HG03280 (cell line): ENCODE data around the gene PMFBP1.

ENCODE experiments used
- ATAC-seq: cut with Tn5 transposase; IDR thresholded peaks from one replicate; pipeline ENCODE4 v1.9.1; 2021; ENCODE audit warnings: mild to moderate bottlenecking, moderate library complexity; ENCODE audit not compliant: unreplicated experiment

The PMFBP1 gene

DNA sequence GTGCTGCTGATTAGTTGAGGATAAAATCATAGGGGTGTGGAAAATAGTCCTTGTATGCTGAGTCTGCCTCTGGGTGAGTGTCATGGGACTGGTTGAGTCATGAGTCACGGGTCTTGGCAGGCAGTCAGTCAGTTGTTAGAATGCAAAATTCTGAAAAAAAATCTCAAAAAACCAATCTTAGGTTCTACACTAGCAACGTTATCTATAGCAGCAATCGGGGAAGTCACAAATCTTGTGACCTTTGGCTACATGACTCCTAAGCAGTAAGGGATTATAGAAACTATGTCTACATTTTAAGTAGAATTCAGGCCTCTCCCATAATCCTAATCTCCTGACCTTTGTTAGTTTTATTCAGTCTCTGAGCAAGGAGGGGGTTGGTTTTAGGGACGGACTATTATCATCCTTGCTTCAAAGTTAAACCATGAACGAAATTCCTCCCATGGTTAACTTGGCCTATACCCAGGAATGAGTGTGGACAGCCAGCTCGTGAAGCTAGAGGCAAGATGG, 18.0 kb upstream of the PMFBP1 start:
- no peak for ATAC-seq

DNA sequence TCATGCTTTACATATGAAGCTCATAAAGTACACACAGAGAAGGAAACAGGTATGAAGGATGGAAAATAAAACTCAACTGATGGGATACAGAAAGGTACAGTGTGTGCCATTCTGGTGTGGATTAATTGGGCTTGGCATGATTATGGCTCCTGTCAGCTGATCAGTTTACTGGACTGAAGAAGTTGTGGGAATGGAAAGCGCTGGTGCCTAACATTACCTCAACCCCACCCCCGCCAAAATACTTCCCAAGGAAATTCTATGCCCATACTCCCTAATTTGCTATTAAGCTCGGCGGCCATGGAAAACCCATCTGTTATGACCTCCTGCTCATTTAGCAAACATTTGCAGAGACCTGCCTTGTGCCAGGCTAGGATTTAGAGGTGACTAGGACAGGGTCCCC, 16.6 kb upstream of the PMFBP1 start:
- no peak for ATAC-seq

DNA sequence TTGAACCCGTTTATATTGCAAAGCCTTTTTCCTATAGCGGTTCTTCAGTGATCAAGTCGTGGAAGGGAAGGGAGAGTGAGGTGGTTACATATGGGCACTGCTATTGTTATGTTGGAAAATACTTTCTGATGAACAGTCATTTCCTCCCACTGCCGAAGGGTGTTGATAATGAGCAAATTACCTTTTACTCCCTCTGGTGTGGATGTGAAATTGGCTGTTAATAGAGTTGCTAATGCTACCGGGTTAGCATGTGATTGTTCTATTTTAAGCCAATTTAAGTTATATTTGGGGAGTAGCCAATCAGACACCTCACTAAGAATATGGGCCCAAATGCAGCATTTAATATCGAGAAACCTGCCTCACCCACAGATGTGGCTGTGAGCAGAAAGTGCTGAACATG, 15.6 kb upstream of the PMFBP1 start:
- no peak for ATAC-seq

DNA sequence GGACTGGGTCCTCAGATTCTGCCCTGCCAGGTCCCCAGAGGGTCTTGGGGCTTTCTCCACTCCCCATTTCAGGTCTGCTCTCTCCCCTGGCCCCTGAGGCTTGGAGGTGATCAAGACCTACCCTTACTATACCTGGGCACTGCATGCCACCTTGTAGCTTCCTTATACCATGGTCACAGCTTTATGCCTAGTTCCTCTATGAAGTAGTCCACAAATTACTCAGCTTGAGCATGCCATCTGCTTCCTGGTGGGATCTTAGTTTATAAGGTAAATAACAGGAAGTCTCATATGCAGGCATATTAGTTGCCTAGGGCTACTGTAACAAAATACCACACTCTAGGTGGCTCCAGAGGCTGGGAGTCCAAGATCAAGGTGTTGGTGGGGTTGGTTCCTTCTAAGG, 11.0 kb upstream of the PMFBP1 start:
- ATAC-seq: no peak

DNA sequence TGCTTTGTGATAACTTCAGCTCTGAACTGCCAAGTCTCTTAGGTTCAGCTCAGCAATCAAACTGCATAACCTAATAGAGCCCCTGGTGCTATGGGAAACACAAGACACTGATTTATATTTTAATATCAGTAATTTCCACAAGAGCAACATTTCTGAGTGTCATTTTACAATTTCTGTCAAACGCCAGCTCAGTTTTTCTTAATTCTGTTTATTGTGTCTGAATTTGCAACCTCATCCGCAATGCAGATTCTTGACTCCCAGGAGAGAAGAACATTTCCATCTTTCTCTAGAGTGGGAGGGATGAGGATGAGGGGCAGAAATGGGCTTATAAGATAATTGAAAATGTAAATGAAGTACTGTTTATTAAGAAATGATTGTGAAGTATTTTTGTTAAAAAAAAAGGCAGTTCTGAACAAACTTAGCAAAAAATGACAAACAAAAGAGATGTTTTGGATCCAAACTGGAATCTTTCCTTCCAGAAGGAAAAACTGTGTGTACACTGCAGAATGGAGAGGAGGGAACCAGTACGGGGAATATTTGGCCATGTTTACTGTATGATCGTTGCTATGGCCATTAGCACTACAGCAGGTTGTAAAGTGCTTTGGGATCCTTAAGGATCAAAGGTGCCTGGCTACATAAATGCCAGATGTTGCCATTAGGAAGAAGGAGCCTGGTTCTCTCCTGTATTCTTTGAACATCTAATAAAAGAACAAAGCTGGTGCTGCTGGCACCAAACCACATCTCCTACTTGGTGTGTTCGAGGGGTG, 7.4 kb upstream of the PMFBP1 start:
- no peak for ATAC-seq

DNA sequence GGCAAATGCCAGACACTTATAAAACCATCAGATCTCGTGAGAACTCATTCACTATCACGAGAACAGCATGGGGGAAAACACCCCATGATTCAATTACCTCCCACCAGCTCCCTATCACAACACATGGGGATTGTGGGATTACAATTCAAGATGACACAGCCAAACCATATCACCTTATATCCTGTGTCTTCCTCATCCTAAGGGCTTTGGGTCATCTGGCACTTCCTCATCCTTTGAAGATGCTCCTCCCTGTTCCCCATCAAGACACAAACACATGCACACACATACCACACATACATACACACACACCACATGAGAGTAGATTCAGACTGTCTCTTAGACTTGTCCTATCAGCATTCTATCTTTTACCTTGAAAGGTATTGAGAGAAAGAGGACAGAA, 2.8 kb upstream of the PMFBP1 start:
- ATAC-seq: no peak

DNA sequence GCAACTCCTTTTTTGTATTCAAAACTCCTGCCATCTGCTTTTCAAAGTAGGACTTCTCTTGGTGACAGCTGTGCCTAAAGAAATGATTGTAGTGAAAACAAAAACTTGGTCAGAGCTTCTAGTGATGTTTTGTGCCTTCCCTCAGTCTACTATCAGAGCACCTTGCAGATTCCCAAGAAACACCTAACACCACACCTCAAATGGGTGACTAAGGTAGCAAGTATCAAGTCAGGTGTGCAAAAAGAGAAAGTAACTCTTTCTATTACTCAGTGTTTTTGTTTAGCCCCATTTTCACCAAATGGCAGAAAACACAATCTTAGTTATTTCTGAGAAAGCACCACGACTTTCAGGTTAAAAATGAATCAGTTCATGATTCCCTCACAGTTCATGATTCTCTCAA, 2.0 kb upstream of the PMFBP1 start:
- no peak for ATAC-seq

DNA sequence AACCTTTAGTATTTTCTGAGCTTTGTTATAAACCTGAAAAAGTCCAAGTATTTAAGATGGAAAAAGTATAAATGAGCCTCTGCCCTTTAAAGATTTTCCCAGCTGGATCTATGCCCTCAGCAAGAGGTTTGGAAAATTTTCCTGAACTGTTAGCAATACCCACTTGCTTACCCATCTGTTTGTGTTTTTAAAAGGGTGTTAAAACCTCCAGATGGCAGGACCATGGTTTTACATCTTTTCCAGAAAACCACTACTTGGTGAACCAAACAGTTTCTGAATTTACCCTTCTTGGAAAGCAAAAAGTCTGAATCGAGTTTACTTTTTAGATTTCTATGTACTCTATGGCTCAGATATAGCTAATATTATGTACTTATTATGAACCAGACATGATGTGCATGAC, 719 bp downstream of the PMFBP1 start:
- no peak for ATAC-seq

DNA sequence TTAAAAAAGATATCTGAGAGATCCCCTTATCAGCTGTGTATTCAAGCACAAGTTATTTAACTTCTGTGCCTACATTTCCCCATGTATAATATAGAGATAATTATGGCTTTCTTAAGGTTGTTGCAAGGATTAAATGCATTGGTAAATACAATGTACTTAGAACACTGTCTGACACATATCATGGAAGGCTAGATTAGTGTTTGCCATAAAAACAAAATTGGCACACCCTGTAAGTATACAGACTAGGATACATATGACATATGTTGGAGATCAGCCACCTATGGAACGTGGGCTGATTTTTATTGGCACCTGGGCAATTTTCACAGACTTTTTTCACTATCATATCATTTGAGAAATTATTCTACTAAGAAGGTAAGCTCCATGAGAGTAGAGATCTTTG, 2.2 kb downstream of the PMFBP1 start:
- no peak for ATAC-seq

DNA sequence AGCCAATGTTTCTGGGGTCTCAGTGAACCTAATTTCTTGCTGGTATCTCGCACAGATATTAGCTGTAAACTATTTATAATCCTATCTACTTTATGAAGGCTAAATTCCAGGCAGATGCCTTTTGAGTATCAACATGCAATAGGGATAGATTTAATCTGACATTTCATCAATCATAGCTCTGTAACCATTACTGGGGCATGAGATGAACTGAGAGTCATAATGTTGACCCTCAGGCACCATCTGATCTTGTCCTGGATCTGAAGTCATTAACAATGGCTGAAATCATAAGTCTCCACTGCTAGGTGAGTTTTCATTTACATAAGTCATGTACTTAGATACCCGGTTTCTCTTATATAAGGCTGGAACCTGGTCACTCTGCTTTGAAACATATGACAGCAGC, 3.6 kb downstream of the PMFBP1 start:
- ATAC-seq: no peak

DNA sequence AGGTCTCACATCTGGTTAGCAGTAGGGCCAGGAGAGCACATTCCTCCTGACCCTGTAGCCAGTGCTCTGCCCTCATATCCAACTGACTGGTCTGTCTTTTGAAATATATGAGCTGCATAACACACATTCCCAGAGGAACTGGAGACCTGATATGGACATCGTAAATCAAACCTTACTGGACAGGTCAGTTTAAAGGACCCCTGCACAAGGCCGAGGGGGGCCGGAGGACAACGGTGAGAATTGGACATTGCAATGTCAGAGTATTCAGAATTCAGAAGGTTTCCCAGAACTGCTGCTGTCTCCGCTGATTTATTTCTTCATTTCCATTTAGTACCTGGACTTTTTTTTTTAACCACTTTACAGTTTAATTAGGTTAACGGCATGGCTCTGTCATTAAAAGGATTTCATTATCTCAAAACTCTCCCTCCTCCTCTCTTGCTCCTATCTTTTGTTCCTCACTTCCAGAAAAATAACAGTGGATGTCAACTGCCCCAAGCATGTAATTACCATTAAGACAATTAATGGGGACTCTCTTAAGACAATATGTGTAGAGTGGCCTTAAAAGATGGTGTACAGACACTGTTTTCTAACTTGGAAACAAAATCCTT, 4.9 kb downstream of the PMFBP1 start:
- ATAC-seq: no peak

DNA sequence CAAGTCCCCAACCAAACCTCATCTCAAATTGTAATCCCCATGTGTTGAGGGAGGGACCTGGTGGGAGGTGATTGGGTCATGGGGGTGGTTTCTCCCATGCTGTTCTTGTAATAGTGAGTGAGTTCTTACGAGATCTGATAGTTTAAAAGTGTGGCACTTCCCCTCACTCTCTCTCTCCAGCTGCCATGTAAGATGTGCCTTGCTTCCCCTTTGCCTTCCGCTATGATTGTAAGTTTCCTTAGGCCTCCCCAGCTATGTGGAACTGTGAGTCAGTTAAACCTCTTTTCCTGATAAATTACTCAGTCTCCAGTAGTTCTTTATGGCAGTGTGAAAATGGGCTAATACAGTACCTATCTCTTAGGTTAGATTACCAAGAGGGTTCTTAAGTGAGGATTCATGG, 5.8 kb downstream of the PMFBP1 start:
- no peak for ATAC-seq

DNA sequence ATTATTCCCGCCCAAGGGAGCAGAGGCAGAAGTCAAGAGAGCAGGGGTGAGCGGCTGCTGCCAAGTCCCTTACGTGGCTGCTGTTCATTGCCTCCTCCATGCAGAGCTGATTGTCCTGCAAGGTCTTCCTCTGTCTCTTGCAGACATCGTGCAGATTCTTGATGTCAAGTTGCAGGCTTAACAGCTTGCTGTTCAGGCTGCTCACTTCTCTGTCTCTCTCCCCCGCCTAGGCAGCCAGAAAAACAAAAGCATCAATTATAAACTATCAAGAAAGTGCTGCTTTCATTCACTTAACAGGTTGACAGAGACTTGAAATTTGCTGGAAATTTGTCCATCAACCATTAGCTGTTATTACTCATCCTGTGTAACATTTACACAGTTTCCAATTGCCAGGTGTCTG, 7.3 kb downstream of the PMFBP1 start:
- ATAC-seq: no peak

DNA sequence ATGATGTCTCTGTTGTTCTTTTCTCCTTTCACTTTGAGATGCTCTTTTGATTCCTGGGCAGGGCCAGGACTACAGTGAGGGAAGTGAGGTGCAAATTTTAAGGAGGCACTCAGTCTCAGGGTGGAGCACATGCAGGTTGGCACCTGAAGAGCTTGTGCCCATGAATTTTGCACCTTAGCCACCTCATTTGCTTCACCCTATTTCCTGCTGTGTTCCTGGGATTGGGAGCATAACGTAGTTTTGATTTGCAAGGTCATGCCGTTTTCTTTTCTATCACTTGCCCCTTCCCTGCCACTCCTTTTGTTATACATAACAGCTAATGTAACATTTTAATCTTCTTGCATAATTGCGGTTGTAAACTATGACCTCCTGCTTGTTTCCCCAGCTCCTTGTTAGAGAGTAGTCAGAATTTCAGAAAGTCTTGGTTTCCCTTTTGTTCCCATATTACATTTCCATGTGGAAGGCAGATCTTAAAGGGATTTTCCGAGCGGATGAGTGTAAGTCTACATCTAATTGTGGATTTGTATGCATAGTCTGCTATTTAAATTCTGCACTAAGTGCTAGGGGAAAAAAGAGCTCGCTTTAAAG, 9.8 kb downstream of the PMFBP1 start:
- ATAC-seq: no peak

DNA sequence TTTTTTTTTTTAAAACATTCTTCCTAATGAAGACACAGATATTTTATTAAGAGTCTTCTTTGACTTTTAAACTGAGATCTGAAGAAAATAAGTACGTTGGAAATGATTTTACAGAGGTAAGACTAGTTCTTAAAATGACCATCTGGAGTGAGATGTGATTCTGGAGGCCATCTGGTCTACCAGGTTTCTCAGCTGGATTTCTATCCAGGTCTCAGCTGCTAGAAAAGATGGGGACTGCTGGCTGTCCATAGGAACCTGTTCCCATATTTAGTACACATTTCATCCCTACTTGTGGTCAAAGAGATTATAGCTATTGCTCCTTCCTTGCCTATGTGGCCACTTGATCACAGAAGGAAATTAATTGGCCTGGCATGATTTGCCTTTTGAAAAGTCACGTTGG, 12.2 kb downstream of the PMFBP1 start:
- ATAC-seq: no peak

DNA sequence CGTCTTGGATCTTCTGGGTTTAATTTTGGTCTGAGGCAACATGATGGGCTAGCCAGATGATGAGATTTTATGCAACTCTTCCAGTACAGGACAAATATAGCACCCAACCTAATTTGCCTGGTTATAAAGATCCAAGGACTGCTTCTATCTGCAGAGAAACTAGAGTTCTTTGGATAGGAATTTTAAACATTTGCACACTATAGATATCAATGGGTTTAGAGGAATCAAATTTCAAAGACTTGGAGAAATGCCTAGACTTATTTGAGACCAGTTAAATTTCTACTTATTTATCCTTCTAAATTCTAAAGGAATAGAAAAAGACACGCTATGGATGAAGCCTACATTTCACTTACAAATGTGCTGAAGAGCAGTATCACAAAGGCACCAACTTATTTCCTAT, 12.6 kb downstream of the PMFBP1 start:
- ATAC-seq: no peak

DNA sequence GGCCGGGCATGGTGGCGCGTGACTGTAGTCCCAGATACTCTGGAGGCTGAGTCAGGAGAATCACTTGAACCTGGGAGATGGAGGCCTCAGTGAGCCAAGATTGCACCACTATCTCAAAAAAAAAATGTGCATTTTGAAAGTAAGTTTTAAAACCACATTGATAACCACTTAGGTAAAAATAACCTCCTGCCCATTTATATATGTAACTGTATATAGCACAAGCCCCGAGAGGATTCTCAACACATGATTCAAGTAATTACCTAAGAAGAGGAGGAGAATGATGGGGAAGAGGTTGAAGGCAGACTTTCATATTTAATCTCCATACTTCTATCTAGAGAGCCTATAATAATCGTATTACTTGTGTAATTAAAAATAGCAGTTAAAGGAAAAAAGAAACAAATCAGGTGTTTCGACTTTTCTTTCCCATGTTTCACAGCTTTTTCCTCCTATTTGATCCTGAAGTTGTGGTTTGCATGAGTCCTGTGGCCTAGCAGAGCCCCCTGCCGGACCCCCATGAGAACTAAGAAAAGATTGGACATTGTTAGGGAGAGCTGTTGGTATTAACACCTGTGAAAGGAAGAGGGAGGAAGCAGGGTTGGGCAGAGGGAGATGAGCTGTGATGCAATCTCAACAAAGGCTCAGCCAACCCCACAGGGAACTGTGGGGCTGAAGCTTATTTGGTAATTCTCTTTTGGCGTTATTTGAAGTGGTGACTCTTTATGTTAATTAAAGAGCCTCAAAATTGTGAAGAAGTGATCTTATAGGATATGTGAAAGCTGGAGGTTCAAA, 22.1 kb downstream of the PMFBP1 start:
- ATAC-seq: no peak

DNA sequence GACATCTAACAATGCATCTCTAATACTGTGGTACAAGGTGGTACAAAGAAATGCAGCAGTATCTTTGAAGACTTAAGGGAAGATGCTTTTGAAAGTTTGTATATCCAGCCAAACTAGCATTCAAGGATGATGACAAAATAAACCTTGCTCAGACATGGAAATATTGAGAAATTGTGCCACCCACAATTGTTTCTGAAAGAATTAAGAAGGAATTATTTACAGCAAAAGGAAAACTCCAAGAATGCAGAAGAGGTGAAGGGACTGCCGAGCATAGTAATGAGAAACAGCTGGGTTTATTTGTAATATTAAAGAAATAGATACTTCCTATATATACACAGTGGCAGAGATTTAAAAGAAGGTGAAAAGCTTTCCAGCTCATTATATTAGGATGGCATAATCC, 29.5 kb downstream of the PMFBP1 start:
- no peak for ATAC-seq

DNA sequence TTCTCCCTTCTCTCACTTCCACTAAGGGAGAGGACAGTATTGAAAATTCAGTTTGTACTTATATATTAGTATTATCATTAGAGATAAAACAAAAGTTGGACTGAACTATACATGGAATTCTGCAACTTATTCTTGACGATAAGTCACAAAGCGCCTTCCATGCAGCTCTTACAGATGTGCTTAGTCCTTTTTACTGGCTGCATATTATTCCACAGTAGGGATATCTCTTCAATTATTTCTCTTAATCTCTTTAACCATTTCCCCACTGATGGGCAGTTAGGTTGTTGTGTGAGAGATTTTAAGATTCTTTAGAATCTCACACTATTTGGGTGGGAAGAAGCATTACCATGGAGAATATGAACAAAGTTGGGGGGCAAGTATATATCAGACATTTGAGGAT, 32.0 kb downstream of the PMFBP1 start:
- ATAC-seq: no peak

DNA sequence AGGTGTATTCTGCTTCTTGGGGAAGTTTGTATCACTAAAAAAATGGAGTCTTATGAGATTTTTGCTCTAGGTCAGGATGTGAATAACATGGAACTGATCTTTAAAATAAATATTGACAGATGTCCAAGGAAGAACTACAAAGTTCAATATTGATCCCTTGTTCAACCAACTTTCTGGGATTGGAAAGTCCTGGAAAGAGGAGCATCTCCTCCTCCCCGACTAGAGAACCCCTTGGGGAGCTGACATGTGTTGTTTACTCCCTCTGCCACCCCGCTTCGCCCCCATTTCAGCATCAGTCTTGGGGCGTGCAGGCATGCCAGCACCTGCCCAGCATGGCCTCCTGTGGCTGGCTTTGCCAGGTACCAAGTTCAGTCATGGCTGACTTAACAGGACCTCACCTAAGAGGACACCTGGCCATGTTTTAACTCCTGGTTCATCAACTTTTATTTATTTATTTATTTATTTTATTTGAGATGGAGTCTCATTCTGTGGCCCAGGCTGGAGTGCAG, 33.8 kb downstream of the PMFBP1 start:
- ATAC-seq: no peak

DNA sequence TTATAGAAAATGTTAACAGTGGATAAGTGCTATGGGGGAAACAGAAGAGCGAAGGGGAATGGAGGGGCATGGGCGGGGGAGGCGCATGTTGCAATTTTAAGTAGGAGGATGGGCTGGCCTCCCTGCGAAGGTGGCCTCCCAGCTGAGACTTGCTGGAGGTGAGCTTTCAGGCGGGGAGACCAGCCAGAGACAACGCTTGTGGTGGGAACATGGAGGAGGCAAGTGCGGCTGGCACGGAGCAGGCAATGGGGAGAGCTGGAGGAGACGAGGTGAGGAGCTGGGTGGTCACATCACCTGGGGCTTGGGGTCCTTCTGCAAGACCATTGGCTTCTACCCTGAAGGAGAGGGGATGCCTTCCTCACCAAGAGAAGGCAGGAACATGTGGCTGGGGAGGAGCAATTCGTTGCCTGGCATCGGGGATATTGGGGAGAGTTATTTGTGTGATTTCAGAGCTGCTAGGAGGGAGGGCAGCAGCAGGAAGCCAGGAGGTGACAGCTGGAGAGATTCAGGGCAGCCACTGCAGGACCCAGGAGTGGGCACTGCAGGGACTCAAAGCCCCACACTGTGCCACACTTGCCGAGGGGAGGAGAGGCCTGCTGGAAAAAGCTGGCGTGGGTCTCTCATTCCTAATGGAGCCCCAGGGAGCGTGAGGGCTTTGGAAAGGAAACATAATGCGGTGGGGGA, 34.4 kb downstream of the PMFBP1 start:
- no peak for ATAC-seq
